Measurements from ENCODE around the gene RNF135. TPM values are rescaled to one million over a fixed set of nuclear protein-coding genes. Genes with fewer than 3 reads are reported as not detected.
"Not testable (repeated sequence)": the region's sequence is repeated elsewhere in the genome, so short reads cannot be mapped to it uniquely, and the experiment has no call there.

The RNF135 gene
- total RNA-seq, 1 experiment from 2014 or later: 0.64 TPM

DNA sequence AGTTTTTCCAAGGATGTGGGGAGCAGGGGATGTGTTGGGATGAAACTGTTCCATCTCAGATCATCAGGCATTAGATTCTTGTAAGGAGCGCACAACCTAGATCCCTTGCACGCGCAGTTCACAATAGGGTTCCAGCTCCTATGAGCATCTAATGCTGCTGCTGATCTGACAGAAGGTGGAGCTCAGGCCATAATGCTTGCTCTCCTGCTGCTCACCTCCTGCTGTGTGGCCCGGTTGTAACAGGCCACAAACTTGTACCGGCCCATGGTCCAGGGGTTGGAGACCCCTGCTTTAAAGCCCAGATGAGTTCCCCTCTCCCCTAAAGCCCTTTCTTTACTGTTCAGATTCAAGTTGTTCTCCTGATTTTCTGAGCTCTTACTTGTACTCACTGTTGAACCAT is 44.8 kb downstream of the RNF135 start:
- H3K9me3 Mint-ChIP-seq (ENCODE audit: unreplicated experiment): no peaks in the 10 kb centered on the region
- no peaks in the 10 kb centered on the region for H3K36me3 Mint-ChIP-seq (ENCODE audit: insufficient read depth, unreplicated experiment)
- H3K4me3 Mint-ChIP-seq (ENCODE audit: unreplicated experiment): no peak overlapping the region
- DNase-seq: no peak
- intact Hi-C loops (cut with micrococcal nuclease; ENCODE audit: unreplicated experiment): no loop called here
- ChIA-PET CTCF (interaction anchor here (0.6 to 1.5 kb wide), 3 partner anchors 132 to 303 kb away, joined by 3 to 4 read pairs (median 3); no protein-coding TSS in a partner anchor), POLR2A (no interaction called here)
- Histone ChIP-seq H3K27me3 (replicated peaks; ENCODE audit: control insufficient read depth, insufficient read depth, low read length) (no peaks in the 10 kb centered on the region), H3K4me1 (no peaks in the 10 kb centered on the region), H3K36me3 (ENCODE audit: control insufficient read depth, insufficient read depth, low read length) (no peaks in the 10 kb centered on the region), H3K9me3 (no peaks in the 10 kb centered on the region), H3K4me3 (ENCODE audit: low read depth, low read length) (no peak overlapping the region)
- TF ChIP-seq, protein P1, sequence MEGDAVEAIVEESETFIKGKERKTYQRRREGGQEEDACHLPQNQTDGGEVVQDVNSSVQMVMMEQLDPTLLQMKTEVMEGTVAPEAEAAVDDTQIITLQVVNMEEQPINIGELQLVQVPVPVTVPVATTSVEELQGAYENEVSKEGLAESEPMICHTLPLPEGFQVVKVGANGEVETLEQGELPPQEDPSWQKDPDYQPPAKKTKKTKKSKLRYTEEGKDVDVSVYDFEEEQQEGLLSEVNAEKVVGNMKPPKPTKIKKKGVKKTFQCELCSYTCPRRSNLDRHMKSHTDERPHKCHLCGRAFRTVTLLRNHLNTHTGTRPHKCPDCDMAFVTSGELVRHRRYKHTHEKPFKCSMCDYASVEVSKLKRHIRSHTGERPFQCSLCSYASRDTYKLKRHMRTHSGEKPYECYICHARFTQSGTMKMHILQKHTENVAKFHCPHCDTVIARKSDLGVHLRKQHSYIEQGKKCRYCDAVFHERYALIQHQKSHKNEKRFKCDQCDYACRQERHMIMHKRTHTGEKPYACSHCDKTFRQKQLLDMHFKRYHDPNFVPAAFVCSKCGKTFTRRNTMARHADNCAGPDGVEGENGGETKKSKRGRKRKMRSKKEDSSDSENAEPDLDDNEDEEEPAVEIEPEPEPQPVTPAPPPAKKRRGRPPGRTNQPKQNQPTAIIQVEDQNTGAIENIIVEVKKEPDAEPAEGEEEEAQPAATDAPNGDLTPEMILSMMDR (IDR thresholded peaks at IDR 0.05; ENCODE audit: insufficient read depth in 1 of 2, low read depth in 1 of 2, low read length in 1 of 2, severe bottlenecking in 1 of 2, unreplicated experiment in 1 of 2): no peak
- H3K4me1 Mint-ChIP-seq (ENCODE audit: low read depth, unreplicated experiment): no peaks in the 10 kb centered on the region
- no peaks in the 10 kb centered on the region for H3K27me3 Mint-ChIP-seq (ENCODE audit: insufficient read depth, unreplicated experiment)
- no peak overlapping the region for H3K27ac Mint-ChIP-seq (ENCODE audit: unreplicated experiment)
- BruUV-seq (replicated peaks): no TSS peak

GRCh38 chr17:31019004-31019403 is 48.2 kb downstream of the RNF135 start:
- intact Hi-C loops (cut with micrococcal nuclease; ENCODE audit: unreplicated experiment): no loop called here
- CTCF ChIA-PET: no interaction called here
- no TSS peak for BruUV-seq (replicated peaks)

GRCh38 chr17:31023171-31023570 is 52.3 kb downstream of the RNF135 start:
- intact Hi-C loops (cut with micrococcal nuclease; ENCODE audit: unreplicated experiment); H3K4me1 ChIP-seq; H3K27me3 ChIP-seq (replicated peaks; ENCODE audit: control insufficient read depth, insufficient read depth, low read length); H3K36me3 Mint-ChIP-seq (ENCODE audit: insufficient read depth, unreplicated experiment); POLR2A ChIA-PET; H3K4me3 ChIP-seq (ENCODE audit: low read depth, low read length); H3K27me3 Mint-ChIP-seq (ENCODE audit: insufficient read depth, unreplicated experiment); H3K4me3 Mint-ChIP-seq (ENCODE audit: unreplicated experiment); H3K9me3 Mint-ChIP-seq (ENCODE audit: unreplicated experiment); BruUV-seq (replicated peaks); H3K4me1 Mint-ChIP-seq (ENCODE audit: low read depth, unreplicated experiment); DNase-seq; H3K9me3 ChIP-seq; H3K36me3 ChIP-seq (ENCODE audit: control insufficient read depth, insufficient read depth, low read length); CTCF ChIA-PET; H3K27ac Mint-ChIP-seq (ENCODE audit: unreplicated experiment): not testable (repeated sequence)

More at GRCh38 chr17:31019004-31019403, 48.2 kb downstream of the RNF135 start:
- POLR2A ChIA-PET: no interaction called here
- Histone ChIP-seq H3K36me3 (ENCODE audit: control insufficient read depth, insufficient read depth, low read length) (no peaks in the 10 kb centered on the region), H3K27me3 (replicated peaks; ENCODE audit: control insufficient read depth, insufficient read depth, low read length) (no peaks in the 10 kb centered on the region), H3K4me1 (no peaks in the 10 kb centered on the region), H3K4me3 (ENCODE audit: low read depth, low read length) (no peak overlapping the region), H3K9me3 (no peaks in the 10 kb centered on the region)
- Mint-ChIP-seq H3K4me3 (ENCODE audit: unreplicated experiment) (no peak overlapping the region), H3K4me1 (ENCODE audit: low read depth, unreplicated experiment) (no peaks in the 10 kb centered on the region), H3K36me3 (ENCODE audit: insufficient read depth, unreplicated experiment) (no peaks in the 10 kb centered on the region), H3K27me3 (ENCODE audit: insufficient read depth, unreplicated experiment) (no peaks in the 10 kb centered on the region), H3K27ac (ENCODE audit: unreplicated experiment) (no peak overlapping the region), H3K9me3 (ENCODE audit: unreplicated experiment) (no peaks in the 10 kb centered on the region)
- DNase-seq: no peak
- TF ChIP-seq, protein P1 (IDR thresholded peaks at IDR 0.05; ENCODE audit: insufficient read depth in 1 of 2, low read depth in 1 of 2, low read length in 1 of 2, severe bottlenecking in 1 of 2, unreplicated experiment in 1 of 2): no peak

GRCh38 chr17:31031841-31032240 is 61.0 kb downstream of the RNF135 start:
- TF ChIP-seq, protein P1 (IDR thresholded peaks at IDR 0.05; ENCODE audit: insufficient read depth in 1 of 2, low read depth in 1 of 2, low read length in 1 of 2, severe bottlenecking in 1 of 2, unreplicated experiment in 1 of 2): no peak
- no TSS peak for BruUV-seq (replicated peaks)
- intact Hi-C loops (cut with micrococcal nuclease; ENCODE audit: unreplicated experiment): no loop called here
- Histone ChIP-seq H3K4me1 (no peaks in the 10 kb centered on the region), H3K27me3 (replicated peaks; ENCODE audit: control insufficient read depth, insufficient read depth, low read length) (no peaks in the 10 kb centered on the region), H3K9me3 (no peaks in the 10 kb centered on the region), H3K4me3 (ENCODE audit: low read depth, low read length) (no peak overlapping the region), H3K36me3 (ENCODE audit: control insufficient read depth, insufficient read depth, low read length) (no peaks in the 10 kb centered on the region)
- Mint-ChIP-seq H3K9me3 (ENCODE audit: unreplicated experiment) (no peaks in the 10 kb centered on the region), H3K27ac (ENCODE audit: unreplicated experiment) (no peak overlapping the region), H3K4me1 (ENCODE audit: low read depth, unreplicated experiment) (peaks cover 5% of the 10 kb centered on the region), H3K27me3 (ENCODE audit: insufficient read depth, unreplicated experiment) (no peaks in the 10 kb centered on the region), H3K36me3 (ENCODE audit: insufficient read depth, unreplicated experiment) (no peaks in the 10 kb centered on the region), H3K4me3 (ENCODE audit: unreplicated experiment) (no peak overlapping the region)
- POLR2A ChIA-PET: no interaction called here
- CTCF ChIA-PET: no interaction called here
- DNase-seq: no peak

DNA sequence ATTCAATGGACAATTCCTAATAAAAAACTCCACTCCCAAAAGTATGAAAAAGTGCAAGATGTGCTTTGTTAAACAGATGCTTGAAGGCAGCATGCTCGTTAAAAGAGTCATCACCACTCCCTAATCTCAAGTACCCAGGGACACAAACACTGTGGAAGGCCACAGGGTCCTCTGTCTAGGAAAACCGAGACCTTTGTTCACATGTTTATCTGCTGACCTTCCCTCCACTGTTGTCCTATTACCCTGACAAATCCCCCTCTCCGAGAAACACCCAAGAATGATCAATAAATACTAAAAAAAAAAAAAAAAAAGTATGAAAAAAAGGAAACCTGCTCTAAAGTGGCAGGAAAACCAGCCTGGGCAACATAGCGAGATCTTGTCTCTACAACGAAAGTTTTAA is 64.8 kb downstream of the RNF135 start:
- H3K36me3 ChIP-seq (ENCODE audit: control insufficient read depth, insufficient read depth, low read length); H3K27ac Mint-ChIP-seq (ENCODE audit: unreplicated experiment): not testable (repeated sequence)

More for the DNA sequence above, 64.8 kb downstream of the RNF135 start:
- BruUV-seq (replicated peaks); H3K4me1 ChIP-seq; POLR2A ChIA-PET; H3K27me3 ChIP-seq (replicated peaks; ENCODE audit: control insufficient read depth, insufficient read depth, low read length); DNase-seq; CTCF ChIA-PET; H3K9me3 Mint-ChIP-seq (ENCODE audit: unreplicated experiment); H3K36me3 Mint-ChIP-seq (ENCODE audit: insufficient read depth, unreplicated experiment); intact Hi-C loops (cut with micrococcal nuclease; ENCODE audit: unreplicated experiment); H3K4me3 Mint-ChIP-seq (ENCODE audit: unreplicated experiment); H3K9me3 ChIP-seq; H3K4me3 ChIP-seq (ENCODE audit: low read depth, low read length); H3K4me1 Mint-ChIP-seq (ENCODE audit: low read depth, unreplicated experiment); H3K27me3 Mint-ChIP-seq (ENCODE audit: insufficient read depth, unreplicated experiment): not testable (repeated sequence)

Data from Caco-2 (cell line).